ENCODE data around the gene FBXL5. TPM values are rescaled to one million over a fixed set of nuclear protein-coding genes. Genes with fewer than 3 reads are reported as not detected.

The FBXL5 gene
- total RNA-seq, 3 donors from 2014 or later = 20.5 to 22.7 (median 22.6) TPM

DNA sequence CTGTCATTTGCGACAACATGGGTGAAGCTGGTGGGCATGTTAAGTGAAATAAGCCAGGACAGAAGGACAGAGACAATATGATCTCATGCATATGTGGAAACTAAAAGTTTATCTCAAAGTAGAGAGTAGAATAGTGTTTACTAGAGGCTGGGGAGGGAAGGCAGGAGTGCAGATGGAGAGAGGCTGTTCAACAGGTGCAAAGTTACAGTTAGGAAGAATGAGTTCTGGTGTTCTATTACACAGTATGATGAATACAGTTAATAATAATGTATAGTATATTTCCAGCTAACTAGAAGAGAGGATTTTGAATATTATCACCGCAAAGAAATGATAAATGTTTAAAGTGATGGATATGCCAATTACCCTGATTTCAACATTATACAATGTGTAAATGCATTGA is 69.8 kb downstream of the FBXL5 start:
- Mint-ChIP-seq H3K27me3 (ENCODE audit: low read depth) (no peaks in the 10 kb centered on the region), H3K9me3 (no peaks in the 10 kb centered on the region), H3K4me1 (ENCODE audit: low read depth) (peaks cover 4% of the 10 kb centered on the region), H3K4me3 (no peak overlapping the region), H3K36me3 (ENCODE audit: insufficient read depth) (peaks cover 9% of the 10 kb centered on the region)
- no peak for DNase-seq
- ATAC-seq = no peak

DNA sequence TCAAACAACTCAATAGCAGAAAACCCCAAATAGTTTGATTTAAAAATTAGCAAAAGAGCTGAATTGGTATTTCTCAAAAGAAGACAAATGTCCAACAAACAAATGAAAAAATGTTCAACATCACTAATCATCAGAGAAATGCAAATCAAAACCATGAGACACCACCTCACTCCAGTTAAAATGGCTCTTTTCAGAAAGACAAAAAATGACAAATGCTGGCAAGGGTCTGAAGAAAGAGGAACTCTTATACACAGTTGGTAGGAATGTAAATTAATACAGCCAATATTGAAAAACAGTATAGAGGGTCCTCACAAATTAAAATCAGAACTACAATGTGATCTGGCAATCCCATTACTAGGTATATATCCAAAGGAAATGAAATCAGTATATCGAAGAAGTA is 70.4 kb downstream of the FBXL5 start:
- no peak for ATAC-seq
- peaks cover 9% of the 10 kb centered on the region for H3K36me3 Mint-ChIP-seq (ENCODE audit: insufficient read depth)
- peaks cover 4% of the 10 kb centered on the region for H3K4me1 Mint-ChIP-seq (ENCODE audit: low read depth)
- no peaks in the 10 kb centered on the region for H3K27me3 Mint-ChIP-seq (ENCODE audit: low read depth)
- no peak for DNase-seq
- no peak overlapping the region for H3K4me3 Mint-ChIP-seq
- H3K9me3 Mint-ChIP-seq = no peaks in the 10 kb centered on the region

DNA sequence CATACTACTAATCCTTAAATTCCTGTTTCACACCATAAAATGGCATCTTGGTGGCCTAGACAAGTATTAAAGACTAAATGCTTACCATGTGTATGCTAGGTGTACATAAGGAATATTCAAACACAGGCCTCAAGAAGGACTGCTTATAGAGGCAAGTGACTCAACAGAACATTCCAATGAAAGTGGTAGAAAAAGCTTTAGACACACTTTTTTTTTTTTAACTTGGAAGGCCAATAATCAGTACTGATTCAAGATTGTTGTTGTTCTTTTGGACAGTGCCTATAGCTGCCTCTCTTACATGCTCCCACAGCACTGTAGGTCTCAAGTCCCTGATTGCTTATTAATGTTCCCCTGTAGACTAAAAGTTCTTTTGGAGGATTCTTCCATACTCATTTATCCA is 77.6 kb downstream of the FBXL5 start:
- DNase-seq (no peak), ATAC-seq (no peak)
- Mint-ChIP-seq H3K4me3 (no peak overlapping the region), H3K9me3 (no peaks in the 10 kb centered on the region), H3K36me3 (ENCODE audit: insufficient read depth) (peaks cover 10% of the 10 kb centered on the region), H3K4me1 (ENCODE audit: low read depth) (no peaks in the 10 kb centered on the region), H3K27me3 (ENCODE audit: low read depth) (no peaks in the 10 kb centered on the region)

DNA sequence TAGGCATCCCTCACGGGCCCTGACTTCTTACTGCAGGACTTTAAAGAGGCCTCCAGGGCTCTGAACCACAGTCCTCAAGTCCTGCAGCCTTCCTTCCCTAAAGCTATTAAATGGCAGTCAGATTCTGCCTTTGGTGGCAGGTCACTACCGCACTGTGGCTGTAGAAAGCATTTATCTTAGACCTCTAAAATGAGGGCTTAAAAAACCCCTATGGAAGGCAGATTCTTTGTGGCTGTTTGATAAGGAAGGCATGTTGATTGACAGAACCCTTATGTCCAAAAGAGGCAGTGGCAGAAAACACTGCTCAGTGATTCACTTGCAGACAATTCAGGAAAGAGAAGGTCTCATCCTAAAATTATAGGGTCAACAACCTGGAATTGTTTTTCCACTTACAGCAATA is 79.2 kb downstream of the FBXL5 start:
- ATAC-seq (no peak), DNase-seq (no peak)
- Mint-ChIP-seq H3K4me1 (ENCODE audit: low read depth) (no peaks in the 10 kb centered on the region), H3K9me3 (no peaks in the 10 kb centered on the region), H3K4me3 (no peak overlapping the region), H3K27me3 (ENCODE audit: low read depth) (no peaks in the 10 kb centered on the region), H3K36me3 (ENCODE audit: insufficient read depth) (peaks cover 10% of the 10 kb centered on the region)

DNA sequence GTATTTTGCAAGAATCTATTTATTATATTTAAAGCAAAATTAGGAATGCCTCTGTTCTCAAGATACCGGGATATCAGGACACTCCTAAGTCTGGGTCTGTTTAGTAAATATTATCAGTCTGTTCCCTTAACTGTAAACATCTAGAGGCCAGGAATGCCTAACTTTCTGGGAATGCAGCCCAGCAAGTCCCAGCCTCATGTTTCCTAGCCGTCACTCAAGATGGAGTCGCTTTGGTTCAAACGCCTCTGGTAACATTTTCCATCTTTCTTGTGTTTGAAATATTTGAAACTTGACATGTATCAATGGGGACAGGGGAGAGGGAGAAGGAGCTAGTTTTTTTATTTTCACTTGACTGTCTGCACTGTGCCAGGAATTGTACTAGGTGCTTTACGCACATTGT is 85.4 kb downstream of the FBXL5 start:
- Mint-ChIP-seq H3K4me3 (no peak overlapping the region), H3K27me3 (ENCODE audit: low read depth) (no peaks in the 10 kb centered on the region), H3K9me3 (no peaks in the 10 kb centered on the region), H3K36me3 (ENCODE audit: insufficient read depth) (peaks cover 28% of the 10 kb centered on the region), H3K4me1 (ENCODE audit: low read depth) (no peaks in the 10 kb centered on the region)
- ATAC-seq (no peak), DNase-seq (no peak)

DNA sequence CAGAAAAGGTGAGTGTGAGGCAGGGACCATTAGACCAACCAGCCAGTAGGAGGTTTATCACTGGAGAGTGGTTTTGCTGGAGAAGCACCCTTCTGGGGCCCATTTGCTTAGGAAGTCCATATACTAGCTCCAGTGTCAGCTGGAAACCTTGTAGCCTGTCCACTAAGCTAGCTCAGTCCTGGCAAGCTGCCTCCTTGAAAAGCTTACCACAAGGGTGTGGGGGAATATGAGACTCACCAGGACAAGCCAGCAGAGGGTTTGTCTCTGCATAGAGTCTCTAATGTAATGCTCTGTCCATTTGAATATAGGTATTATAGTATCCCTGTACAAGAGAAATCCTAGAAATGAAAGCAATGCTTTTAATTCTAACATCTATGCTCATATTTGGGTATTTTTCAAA is 86.3 kb downstream of the FBXL5 start:
- Mint-ChIP-seq H3K27me3 (ENCODE audit: low read depth) (no peaks in the 10 kb centered on the region), H3K9me3 (no peaks in the 10 kb centered on the region), H3K4me3 (no peak overlapping the region), H3K4me1 (ENCODE audit: low read depth) (no peaks in the 10 kb centered on the region), H3K36me3 (ENCODE audit: insufficient read depth) (peaks cover 31% of the 10 kb centered on the region)
- ATAC-seq (no peak), DNase-seq (no peak)

DNA sequence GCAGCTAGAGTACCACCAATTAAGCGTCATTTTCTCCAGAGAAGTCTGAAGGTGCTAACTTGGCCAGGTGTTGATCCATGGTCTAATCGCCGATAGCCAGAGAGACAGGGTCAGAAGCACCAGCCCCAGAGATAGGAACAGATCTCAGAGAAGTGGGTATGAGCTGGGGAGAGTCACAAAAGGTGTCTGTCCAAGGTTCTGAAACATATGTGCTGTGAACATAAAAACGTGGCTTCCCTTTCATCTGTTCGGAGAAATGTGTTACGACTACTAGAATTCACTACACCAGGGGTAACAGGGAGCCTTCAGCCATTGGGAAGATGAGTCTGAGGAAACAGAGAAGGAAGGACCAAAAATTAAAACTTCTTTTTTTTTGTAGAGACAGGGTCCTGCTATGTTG is 91.3 kb downstream of the FBXL5 start:
- Mint-ChIP-seq H3K4me3 (no peak overlapping the region), H3K9me3 (no peaks in the 10 kb centered on the region), H3K27me3 (ENCODE audit: low read depth) (no peaks in the 10 kb centered on the region), H3K36me3 (ENCODE audit: insufficient read depth) (peaks cover 27% of the 10 kb centered on the region), H3K4me1 (ENCODE audit: low read depth) (no peaks in the 10 kb centered on the region)
- no peak for DNase-seq
- no peak for ATAC-seq

DNA sequence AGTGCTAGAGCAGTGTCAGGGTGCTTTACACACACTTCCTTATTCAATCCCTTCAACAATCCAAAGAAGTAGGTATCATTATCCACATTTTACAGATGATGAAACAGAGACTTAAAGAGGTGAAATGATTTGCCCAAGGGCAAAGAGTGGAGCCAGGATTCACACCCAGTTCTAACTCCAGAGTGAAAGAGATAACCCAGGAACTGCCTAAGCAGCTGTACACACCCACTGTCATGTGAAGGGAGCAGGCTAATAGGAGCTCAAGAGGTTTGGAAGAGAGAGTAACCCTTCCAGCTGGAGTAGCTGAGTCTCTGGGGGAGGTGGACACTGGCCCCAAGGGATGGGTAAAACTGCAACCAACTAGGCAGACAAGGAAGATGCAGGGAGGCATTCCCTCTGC is 92.5 kb downstream of the FBXL5 start:
- H3K36me3 Mint-ChIP-seq (ENCODE audit: insufficient read depth) = peaks cover 20% of the 10 kb centered on the region
- DNase-seq = no peak
- H3K4me3 Mint-ChIP-seq = no peak overlapping the region
- H3K27me3 Mint-ChIP-seq (ENCODE audit: low read depth) = no peaks in the 10 kb centered on the region
- no peaks in the 10 kb centered on the region for H3K4me1 Mint-ChIP-seq (ENCODE audit: low read depth)
- no peak for ATAC-seq
- no peaks in the 10 kb centered on the region for H3K9me3 Mint-ChIP-seq

DNA sequence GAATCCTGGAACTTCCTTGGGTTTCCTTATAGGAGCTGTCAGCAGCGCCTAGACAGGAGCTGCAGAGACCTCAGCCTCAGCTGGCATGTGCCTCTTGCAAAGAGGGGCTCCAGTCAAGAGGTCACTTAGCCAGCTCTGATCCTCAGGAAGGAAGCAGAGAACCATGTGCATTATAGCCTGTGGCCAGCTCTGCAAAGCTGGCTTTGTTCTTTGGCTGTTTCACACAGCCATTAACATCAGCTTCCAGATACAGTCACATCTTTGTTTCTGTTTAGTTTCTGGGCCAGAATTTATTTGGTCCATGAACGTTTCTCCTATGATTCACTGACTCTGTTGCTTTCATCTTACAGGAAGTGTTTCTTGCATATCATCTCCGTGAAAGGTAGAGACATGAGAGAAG is 93.0 kb downstream of the FBXL5 start:
- ATAC-seq = no peak

DNA sequence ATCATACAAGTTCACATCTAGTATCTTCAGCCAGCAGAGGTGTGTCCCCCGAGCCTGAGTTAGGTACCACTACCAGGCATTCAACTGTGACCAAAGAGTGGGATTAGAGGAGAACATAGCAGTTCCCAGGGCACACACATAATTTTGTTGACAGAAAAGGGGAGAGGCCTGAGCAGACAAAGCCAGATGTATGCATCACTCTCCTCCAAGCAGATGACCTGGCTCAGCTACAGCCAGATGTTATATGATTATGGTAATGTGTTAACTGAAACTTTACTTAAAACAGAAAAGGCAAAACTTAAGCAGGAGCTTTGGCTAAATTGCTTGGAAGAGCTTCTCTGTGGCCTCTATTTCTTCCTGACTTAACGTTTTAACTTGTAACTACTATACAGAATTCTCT is 96.6 kb downstream of the FBXL5 start:
- no peaks in the 10 kb centered on the region for H3K4me1 Mint-ChIP-seq (ENCODE audit: low read depth)
- H3K4me3 Mint-ChIP-seq = no peak overlapping the region
- no peaks in the 10 kb centered on the region for H3K27me3 Mint-ChIP-seq (ENCODE audit: low read depth)
- H3K36me3 Mint-ChIP-seq (ENCODE audit: insufficient read depth) = peaks cover 8% of the 10 kb centered on the region
- H3K9me3 Mint-ChIP-seq = no peaks in the 10 kb centered on the region
- no peak for DNase-seq
- ATAC-seq = no peak

More for the DNA sequence above, 93.0 kb downstream of the FBXL5 start:
- H3K4me3 Mint-ChIP-seq = no peak overlapping the region
- H3K36me3 Mint-ChIP-seq (ENCODE audit: insufficient read depth) = peaks cover 20% of the 10 kb centered on the region
- no peaks in the 10 kb centered on the region for H3K9me3 Mint-ChIP-seq
- no peak for DNase-seq
- H3K4me1 Mint-ChIP-seq (ENCODE audit: low read depth) = no peaks in the 10 kb centered on the region
- no peaks in the 10 kb centered on the region for H3K27me3 Mint-ChIP-seq (ENCODE audit: low read depth)

DNA sequence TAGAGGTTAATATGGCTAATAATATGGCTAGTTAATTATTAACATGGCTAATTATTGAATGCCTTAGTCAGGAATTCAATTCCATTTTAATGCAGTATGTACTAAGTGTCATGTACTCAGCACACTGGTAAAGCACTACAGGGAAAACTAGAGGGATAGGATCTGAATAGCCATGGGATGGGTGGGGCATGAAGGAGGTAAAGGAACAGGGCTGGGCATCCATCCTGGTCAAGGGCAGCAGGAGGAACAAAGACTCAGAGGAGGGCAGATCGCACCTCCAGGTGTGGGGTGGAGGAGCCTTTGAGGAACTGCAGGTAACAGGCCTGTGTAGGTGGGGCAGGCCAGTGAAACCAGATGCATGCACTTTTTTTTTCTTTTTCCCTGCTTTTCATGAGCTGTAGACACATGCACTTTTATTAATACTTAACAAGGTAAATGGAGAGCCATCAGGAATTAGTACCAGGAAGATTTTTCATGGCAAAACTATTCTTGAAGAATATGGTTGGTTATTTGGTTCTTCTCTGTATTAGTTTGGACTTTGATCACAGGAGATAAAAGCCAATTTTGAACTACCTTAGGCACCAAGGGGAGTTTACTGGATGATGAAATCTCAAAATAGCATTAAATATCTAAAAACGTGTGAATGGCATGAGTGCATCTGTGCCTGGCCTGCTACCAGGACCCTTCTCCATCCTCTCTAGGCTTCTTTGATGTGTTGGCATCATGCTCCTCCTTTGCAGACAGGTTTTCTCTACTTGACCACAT is 97.2 kb downstream of the FBXL5 start:
- no peaks in the 10 kb centered on the region for H3K4me1 Mint-ChIP-seq (ENCODE audit: low read depth)
- peaks cover 8% of the 10 kb centered on the region for H3K36me3 Mint-ChIP-seq (ENCODE audit: insufficient read depth)
- no peaks in the 10 kb centered on the region for H3K27me3 Mint-ChIP-seq (ENCODE audit: low read depth)
- H3K4me3 Mint-ChIP-seq = no peak overlapping the region
- DNase-seq (no peak), ATAC-seq (no peak)
- no peaks in the 10 kb centered on the region for H3K9me3 Mint-ChIP-seq

DNA sequence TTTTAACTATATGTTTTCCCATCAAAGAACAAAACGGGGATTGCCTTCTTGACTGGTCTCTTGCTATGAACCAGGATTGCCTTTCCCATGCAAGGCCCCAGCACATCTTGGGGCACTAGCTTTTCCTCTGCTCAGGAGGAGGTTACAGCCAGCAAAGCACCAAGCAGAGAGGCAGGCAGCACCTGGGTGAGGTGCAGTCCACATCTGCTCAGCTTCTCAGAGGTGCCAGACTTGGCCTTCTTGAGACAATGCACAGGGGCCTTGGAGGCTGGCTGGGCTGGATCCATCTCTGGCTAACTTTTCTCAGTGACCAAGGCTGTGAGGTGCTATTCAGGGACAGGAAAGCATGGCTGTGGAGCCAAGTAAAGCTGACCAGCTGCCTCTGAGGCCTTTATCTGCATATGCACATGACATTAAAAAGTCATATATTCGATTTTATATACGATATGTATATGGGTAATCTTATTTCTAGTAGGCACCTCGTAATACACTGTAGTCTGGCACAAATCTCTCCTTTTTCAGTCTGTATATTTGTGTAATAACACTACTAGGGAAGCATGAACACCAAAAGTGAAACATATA is 98.6 kb downstream of the FBXL5 start:
- H3K4me3 Mint-ChIP-seq = no peak overlapping the region
- H3K27me3 Mint-ChIP-seq (ENCODE audit: low read depth) = no peaks in the 10 kb centered on the region
- DNase-seq = no peak
- ATAC-seq = no peak
- H3K9me3 Mint-ChIP-seq = no peaks in the 10 kb centered on the region
- H3K36me3 Mint-ChIP-seq (ENCODE audit: insufficient read depth) = peaks cover 4% of the 10 kb centered on the region
- no peaks in the 10 kb centered on the region for H3K4me1 Mint-ChIP-seq (ENCODE audit: low read depth)

Other genes with a start within 250 kb of the FBXL5 start
- gene C1QTNF7, start 227.3 kb downstream of the FBXL5 start, total RNA-seq = not detected
- gene CC2D2A, start 185.5 kb downstream of the FBXL5 start, total RNA-seq = under 1 TPM in 1 of 3 donors, not detected in 2; 0.11 TPM
- gene FAM200B, start 26.5 kb upstream of the FBXL5 start, total RNA-seq = 1 to 10 TPM; 6.1 to 6.6 (median 6.2) TPM
- gene BST1, start 47.7 kb upstream of the FBXL5 start, total RNA-seq = under 1 TPM in 2 of 3 donors, not detected in 1; 0.18 to 0.41 TPM
- gene CD38, start 123.0 kb upstream of the FBXL5 start, total RNA-seq = 10 to 100 TPM; 15.7 to 23.5 (median 19.3) TPM

Measured in activated T-cell treated with anti-CD3 and anti-CD28 coated beads, Interleukin-2, amount 50 U/mL, for 4 hours (primary cell).